Mammary epithelial cell (primary cell): ENCODE measurements around the gene APP.

ENCODE experiments used
- CTCF ChIP-seq, 2 donors: IDR thresholded peaks in 1 of 2; conservative IDR thresholded peaks in 1 of 2; 2 replicates each; pipeline ENCODE4 v1.5.1; 2011 to 2012; ENCODE audit warnings: inconsistent platforms in 2 of 2, low read length in 2 of 2, mild to moderate bottlenecking in 2 of 2, control low read depth in 1 of 2, low read depth in 1 of 2; ENCODE audit not compliant: insufficient read depth in 1 of 2; ENCODE audit errors: extremely low read depth in 1 of 2
- EZH2 ChIP-seq: IDR thresholded peaks from 2 replicates; pipeline ENCODE4 v1.6.1; 2012; ENCODE audit warnings: low read length, inconsistent platforms, borderline replicate concordance

GRCh38 chr21:25872271-25872670 lies 298.3 kb downstream of the APP start:
- TF ChIP-seq CTCF (conservative IDR thresholded peaks at IDR 0.05 in 1 of 2, IDR thresholded peaks at IDR 0.05 in 1 of 2; ENCODE audit: extremely low read depth in 1 of 2, insufficient read depth in 1 of 2, low read depth in 1 of 2, low read length in 2 of 2) (no peak), EZH2 (no peak)
